Measurements from ENCODE around the gene TACR2.

Gene TACR2

DNA sequence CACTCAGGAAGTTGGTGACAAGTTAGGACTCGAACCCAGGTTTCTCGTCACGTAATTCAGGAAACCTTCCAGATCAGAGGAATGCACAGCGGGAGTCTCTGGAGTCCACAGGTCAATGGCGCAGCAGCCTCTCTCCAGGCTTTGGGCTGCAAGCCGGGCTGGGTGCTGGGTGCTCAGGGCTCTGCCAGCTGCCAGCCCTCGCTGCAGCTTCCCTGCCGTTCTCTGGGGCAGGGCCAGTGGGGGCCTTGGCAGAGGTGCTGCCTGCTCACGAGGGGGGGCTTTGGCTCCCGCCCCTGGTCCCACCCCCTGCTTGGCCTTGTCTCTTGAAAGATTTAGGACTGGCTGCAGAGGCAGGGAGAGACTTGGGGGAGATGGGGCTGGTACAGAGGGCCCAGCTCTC, at the start of gene TACR2:
TACR2 (minus strand) TSS at position 224 of the 400 bp plus-strand sequence. CDS start 595 bp downstream, outside the sequence.
- H3K36me3 Mint-ChIP-seq (ENCODE audit: low read depth) = no peaks in the 10 kb centered on the region
- H3K4me1 Mint-ChIP-seq (ENCODE audit: low read depth) = peaks cover 2% of the 10 kb centered on the region
- DNase-seq (ENCODE audit: low spot score) = no peak
- H3K27ac Mint-ChIP-seq = no peak within 1 kb of the TSS
- no peak within 1 kb of the TSS for H3K4me3 Mint-ChIP-seq
- H3K27me3 Mint-ChIP-seq (ENCODE audit: low read depth) = no peaks in the 10 kb centered on the region
- H3K9me3 Mint-ChIP-seq = no peaks in the 10 kb centered on the region

DNA sequence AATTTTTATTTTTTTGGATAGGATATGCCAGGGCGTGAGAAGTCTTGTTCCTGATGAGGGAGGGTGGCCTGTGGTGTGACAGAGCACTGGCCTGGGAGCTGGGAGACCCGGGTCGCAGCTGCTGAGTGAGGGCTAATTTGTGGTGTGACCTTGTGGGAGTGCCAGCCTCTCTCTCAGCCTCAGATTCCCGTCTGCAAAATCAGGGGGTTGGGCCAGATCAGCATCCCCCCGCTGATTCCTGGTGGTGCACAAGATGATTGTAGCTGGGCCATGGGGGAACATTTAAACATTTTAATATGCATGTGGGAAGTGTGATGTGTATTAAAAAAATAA, 49.4 kb upstream of the TACR2 start:
- H3K27ac Mint-ChIP-seq = no peak overlapping the region
- peaks cover 14% of the 10 kb centered on the region for H3K4me1 Mint-ChIP-seq (ENCODE audit: low read depth)
- no peak overlapping the region for H3K4me3 Mint-ChIP-seq
- no peaks in the 10 kb centered on the region for H3K36me3 Mint-ChIP-seq (ENCODE audit: low read depth)
- peaks cover 14% of the 10 kb centered on the region for H3K27me3 Mint-ChIP-seq (ENCODE audit: low read depth)
- H3K9me3 Mint-ChIP-seq = no peaks in the 10 kb centered on the region
- no peak for DNase-seq (ENCODE audit: low spot score)

DNA sequence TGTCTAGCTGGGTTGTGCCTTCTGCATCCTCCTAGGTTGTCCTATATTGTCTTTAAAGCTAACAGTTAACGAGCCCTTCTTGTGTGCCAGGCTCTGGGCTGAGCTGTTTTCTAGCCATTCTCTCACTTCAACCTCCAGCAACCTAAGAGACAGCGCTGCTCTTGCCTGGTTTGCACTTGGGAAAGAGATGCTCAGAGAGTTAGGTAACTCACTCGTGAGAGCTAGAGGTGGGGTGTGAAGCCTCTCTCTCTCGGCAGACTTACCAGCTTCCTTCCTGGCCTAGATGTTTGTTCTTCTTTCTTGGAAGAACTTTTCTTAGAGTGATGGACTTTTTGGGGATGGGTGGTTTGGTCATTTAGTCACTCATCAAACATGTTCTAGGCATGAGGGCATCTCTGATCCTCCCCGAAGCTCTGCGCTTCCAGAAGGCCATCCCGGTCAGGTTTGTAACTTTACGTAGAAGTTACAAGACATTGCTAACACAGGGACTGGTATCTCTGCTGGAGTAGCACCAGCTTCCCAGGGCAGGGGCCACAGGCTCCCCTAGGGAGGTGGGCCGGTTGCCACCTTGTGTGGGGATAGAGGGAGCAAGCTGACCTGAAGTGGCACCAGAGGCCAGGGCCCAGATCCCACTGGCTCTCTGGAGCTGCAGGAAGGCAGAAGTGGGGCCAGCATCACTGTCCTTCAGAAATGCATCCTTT, 48.9 kb upstream of the TACR2 start:
- H3K4me3 Mint-ChIP-seq = no peak overlapping the region
- H3K4me1 Mint-ChIP-seq (ENCODE audit: low read depth) = peaks cover 14% of the 10 kb centered on the region
- DNase-seq (ENCODE audit: low spot score) = no peak

DNA sequence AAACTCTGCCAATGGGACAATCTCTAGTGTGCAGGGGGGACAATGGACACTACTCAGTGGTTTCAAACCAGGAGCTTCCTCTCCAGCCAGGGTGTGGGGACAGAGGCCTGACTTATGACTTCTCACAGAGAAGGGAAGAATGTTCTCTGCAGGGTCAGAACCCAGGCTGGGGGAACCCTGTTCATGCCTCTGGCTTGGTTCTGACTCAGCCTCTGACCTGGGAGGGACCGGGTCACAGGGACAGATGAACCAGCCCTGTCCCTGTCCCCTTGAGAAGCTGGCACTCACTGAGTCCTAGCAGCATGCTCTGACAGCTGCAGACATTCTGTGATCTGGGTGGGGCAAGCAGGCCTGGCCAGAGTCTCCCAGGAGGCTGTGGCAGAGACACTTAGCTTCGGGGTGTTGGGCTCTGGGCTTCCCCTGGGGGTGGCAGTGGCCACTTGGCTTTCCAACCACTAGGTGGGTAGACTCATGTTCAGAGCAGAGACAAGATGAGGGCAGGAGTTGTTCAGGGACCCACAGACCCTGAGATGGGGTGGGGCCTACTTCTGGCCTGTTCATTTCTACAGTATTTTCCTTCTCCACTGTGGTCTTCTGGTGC, 48.2 kb upstream of the TACR2 start:
- Mint-ChIP-seq H3K36me3 (ENCODE audit: low read depth) (no peaks in the 10 kb centered on the region), H3K27me3 (ENCODE audit: low read depth) (peaks cover 3% of the 10 kb centered on the region), H3K4me1 (ENCODE audit: low read depth) (peaks cover 14% of the 10 kb centered on the region), H3K4me3 (no peak overlapping the region), H3K27ac (peak overlapping the region; percentile 38), H3K9me3 (no peaks in the 10 kb centered on the region)
- no peak for DNase-seq (ENCODE audit: low spot score)

More for the DNA sequence above, 48.9 kb upstream of the TACR2 start:
- Mint-ChIP-seq H3K27me3 (ENCODE audit: low read depth) (peaks cover 9% of the 10 kb centered on the region), H3K27ac (peak overlapping the region; percentile 38), H3K36me3 (ENCODE audit: low read depth) (no peaks in the 10 kb centered on the region), H3K9me3 (no peaks in the 10 kb centered on the region)

DNA sequence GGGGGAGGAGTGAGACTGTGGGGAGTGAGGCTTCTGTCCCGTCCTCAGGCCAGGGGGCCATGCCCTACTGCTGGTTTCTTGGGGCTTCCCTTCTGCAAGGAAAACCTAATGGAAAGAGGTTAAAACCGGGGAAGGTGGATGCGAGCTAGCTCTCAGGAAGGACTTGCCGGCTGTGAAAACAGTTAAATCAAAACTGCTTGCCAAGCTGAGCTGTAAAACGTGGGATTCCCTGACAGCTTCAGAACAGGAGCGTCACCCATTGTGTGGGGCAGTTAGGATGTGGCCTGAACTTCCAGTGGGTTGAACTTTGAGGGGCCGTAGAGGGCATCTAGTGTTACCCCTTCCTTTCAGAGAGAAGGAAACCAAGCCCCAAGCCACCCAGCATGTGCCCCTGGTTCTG, 47.7 kb upstream of the TACR2 start:
- H3K27ac Mint-ChIP-seq = no peak overlapping the region

DNA sequence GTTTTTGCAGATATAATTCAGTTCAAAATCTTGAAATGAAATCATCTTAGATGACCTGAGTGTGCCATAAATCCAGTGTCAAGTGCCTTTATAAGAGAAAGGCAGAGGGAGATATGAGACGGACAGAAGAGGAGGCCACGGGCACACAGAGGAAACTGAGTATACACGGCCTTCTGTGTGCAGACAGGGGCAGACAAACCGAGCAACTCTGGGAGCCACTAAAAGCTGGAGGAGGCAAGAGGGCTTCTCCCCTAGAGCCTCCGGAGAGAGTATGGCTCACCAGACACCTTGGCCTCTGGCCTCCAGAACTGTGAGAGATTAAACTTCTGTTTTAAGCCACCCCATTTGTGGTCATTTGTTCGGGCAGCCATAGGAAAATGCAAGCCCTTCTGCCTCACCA, 47.2 kb upstream of the TACR2 start:
- Mint-ChIP-seq H3K36me3 (ENCODE audit: low read depth) (no peaks in the 10 kb centered on the region), H3K27ac (no peak overlapping the region), H3K27me3 (ENCODE audit: low read depth) (no peaks in the 10 kb centered on the region), H3K4me3 (no peak overlapping the region), H3K4me1 (ENCODE audit: low read depth) (peaks cover 14% of the 10 kb centered on the region), H3K9me3 (no peaks in the 10 kb centered on the region)
- DNase-seq (ENCODE audit: low spot score) = no peak

More for the DNA sequence above, 47.7 kb upstream of the TACR2 start:
- Mint-ChIP-seq H3K9me3 (no peaks in the 10 kb centered on the region), H3K4me3 (no peak overlapping the region), H3K27me3 (ENCODE audit: low read depth) (no peaks in the 10 kb centered on the region), H3K4me1 (ENCODE audit: low read depth) (peaks cover 14% of the 10 kb centered on the region), H3K36me3 (ENCODE audit: low read depth) (no peaks in the 10 kb centered on the region)
- no peak for DNase-seq (ENCODE audit: low spot score)

DNA sequence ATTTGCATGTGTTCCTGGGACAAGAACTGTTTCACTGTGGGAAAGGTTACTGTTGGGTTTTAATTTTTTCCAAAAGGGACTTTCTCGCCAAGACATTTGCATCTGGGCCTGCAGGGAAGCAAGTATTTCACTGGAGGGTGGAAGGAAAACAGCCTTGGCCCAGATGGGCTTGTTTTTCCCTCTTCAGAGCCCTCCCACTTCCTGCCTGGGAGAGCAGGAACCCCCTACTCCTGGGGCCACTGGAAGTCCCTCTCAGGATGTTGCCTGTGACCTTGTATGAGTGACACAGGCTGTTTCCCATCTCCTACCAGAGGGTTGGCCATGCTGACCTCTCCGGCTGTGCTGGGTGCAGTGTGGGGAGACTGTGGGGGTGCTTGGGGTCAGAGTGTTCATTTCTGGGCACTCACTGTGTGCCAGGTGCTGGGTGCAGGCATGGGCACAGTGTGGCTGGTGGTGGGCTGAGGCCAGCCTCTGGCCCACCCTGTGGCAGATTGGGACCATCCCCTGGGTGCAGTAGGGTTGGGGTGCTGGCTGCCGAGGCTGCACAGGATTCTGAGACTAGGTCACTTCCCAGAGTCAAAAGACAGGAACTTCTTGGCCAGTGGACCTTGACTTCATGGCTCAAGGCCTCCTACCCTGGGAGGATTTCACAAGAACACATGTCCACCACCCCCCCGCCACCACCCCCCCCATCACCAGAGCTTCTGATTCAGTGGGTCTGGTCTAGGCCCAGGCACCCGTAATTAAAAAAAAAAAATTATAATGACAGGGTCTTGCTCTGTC, 44.7 kb upstream of the TACR2 start:
- Mint-ChIP-seq H3K4me3 (no peak overlapping the region), H3K4me1 (ENCODE audit: low read depth) (peaks cover 11% of the 10 kb centered on the region), H3K36me3 (ENCODE audit: low read depth) (no peaks in the 10 kb centered on the region), H3K9me3 (no peaks in the 10 kb centered on the region), H3K27me3 (ENCODE audit: low read depth) (no peaks in the 10 kb centered on the region), H3K27ac (no peak overlapping the region)
- DNase-seq (ENCODE audit: low spot score) = no peak

DNA sequence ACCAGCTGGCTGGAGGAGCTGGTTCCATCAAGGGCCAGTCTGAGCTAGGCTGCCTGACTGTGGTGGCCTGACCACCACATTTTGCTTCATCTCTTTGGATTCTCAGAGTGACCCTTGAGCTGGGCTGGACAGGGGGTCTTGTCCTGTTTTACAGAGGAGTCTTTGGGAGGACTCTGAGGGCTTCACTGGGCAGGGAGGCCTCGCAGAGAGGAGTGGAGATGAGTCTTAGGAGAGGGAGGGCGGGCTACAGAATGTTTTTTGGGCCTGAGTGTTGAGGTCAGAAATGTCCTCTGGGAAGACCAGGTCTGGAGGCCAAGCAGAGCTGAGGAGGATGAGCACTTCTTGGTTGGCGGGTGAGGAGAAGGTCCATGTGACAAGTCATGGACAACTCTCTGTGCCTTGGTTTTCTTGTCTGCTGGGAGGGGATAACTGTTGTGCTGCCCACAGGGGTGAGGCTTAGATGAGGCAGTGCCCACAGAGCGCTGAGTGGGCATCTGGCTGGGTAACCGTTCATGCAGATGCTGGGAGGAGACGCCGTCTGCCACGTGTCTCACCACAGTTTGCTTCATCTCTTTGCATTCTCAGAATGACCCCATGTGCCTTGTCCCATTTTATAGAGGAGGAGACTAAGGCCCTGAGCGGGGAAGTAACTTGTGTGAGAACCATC, 44.0 kb upstream of the TACR2 start:
- H3K27me3 Mint-ChIP-seq (ENCODE audit: low read depth) = no peaks in the 10 kb centered on the region
- peak overlapping the region; percentile 15 for H3K27ac Mint-ChIP-seq
- DNase-seq (ENCODE audit: low spot score) = no peak
- no peaks in the 10 kb centered on the region for H3K9me3 Mint-ChIP-seq
- no peaks in the 10 kb centered on the region for H3K36me3 Mint-ChIP-seq (ENCODE audit: low read depth)
- peaks cover 9% of the 10 kb centered on the region for H3K4me1 Mint-ChIP-seq (ENCODE audit: low read depth)
- no peak overlapping the region for H3K4me3 Mint-ChIP-seq

DNA sequence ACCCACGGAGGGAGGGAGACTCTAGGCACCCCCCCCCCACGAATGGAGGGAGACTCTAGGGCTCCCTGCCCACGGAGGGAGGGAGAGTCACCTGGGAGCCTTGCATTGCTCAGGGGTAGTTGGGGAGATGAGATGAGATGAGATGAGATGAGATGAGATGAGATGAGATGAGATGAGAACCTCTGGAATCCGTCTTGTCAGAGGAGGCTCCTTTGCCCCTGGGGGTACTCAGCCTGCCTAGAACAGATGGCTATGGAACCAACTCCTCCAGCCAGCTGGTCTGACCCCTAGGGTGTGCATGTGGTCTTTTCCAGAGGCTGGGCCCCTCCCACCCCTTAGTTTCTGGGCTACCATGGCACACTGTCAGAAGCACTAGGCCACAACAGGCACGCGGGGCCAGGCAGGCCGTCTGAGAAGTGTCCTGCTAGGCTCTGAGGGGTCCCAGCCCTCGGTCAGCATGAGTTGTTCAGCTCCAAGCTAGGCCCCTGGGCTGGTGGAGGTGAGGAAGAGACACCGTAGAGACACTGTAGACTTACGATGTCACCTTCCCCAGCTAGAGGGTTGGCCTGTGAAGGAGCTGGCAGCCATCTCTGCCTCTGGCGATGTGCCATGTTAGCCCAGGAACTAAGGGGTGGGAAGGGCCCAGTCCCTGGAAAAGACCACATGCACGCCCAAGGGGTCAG, 43.3 kb upstream of the TACR2 start:
- Mint-ChIP-seq H3K4me1 (ENCODE audit: low read depth) (peaks cover 2% of the 10 kb centered on the region), H3K27ac (no peak overlapping the region), H3K36me3 (ENCODE audit: low read depth) (no peaks in the 10 kb centered on the region), H3K9me3 (no peaks in the 10 kb centered on the region), H3K4me3 (no peak overlapping the region), H3K27me3 (ENCODE audit: low read depth) (no peaks in the 10 kb centered on the region)
- no peak for DNase-seq (ENCODE audit: low spot score)

DNA sequence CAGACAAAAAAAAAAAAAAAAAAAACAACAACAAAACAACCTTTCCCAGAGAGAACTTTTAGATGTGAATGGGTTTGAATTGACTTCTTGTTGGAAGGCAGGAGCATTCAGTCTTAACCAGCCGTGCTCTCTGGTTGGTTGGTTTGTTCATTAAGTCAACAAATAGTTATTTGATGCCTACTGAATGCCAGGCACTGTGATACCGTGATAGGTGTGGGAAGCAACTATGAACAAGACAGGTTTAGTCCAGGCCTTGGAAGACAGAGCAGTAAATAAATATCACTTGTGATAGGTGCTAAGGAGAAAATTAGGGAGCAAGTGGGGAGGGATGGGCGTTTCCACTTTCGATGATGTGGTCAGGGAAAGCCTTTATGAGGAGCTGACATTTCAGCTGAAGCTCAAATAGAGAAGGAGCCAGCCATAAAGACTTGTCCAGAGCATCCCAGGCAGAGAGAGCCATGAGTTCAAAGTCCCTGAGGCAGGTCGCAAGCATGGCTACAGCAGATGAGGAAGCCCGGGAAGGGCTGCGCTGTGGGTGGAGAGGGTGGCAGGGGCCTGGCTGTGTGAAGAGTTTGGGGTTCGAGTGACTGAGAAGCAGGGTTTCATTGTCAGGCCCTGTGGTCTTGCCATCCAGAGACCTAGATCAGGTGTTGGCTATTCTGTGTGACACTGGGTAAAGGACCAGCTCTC, 42.5 kb upstream of the TACR2 start:
- H3K27me3 Mint-ChIP-seq (ENCODE audit: low read depth) = no peaks in the 10 kb centered on the region
- no peaks in the 10 kb centered on the region for H3K4me1 Mint-ChIP-seq (ENCODE audit: low read depth)
- H3K9me3 Mint-ChIP-seq = no peaks in the 10 kb centered on the region
- no peaks in the 10 kb centered on the region for H3K36me3 Mint-ChIP-seq (ENCODE audit: low read depth)
- no peak overlapping the region for H3K4me3 Mint-ChIP-seq
- DNase-seq (ENCODE audit: low spot score) = no peak
- no peak overlapping the region for H3K27ac Mint-ChIP-seq

DNA sequence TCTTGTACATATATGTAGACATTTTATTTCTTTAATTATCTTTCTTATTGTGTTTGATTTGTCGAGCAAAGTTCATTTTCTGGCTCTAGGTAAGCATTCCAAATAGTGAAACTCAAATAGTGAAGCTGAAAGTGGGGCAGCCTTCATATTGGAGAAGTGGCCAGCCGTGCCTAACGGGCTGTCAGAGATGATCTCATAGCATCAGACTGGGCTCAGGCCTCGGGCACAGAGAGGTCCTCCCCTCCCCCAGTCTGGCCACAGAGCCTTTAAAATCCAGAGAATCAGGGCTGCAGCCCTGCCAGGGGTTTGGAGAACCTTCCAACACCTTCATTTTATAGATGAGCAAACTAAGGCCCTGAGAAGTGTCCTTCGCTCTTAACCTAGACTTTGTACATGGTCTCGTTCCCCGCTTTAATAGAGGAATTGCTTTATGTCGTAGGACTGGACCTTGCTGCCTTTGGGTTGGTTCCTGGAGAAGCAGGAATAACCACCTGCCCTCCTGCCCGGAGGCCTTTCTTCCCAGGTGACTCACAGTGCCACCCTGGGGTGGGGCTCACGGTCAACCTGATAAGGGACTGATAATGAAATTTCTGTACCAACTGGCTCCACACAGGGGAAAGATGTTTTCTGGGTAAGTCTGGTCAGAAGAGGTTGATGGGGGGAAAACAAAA, 41.8 kb upstream of the TACR2 start:
- Mint-ChIP-seq H3K9me3 (no peaks in the 10 kb centered on the region), H3K4me3 (no peak overlapping the region), H3K4me1 (ENCODE audit: low read depth) (no peaks in the 10 kb centered on the region), H3K27ac (no peak overlapping the region), H3K36me3 (ENCODE audit: low read depth) (no peaks in the 10 kb centered on the region), H3K27me3 (ENCODE audit: low read depth) (no peaks in the 10 kb centered on the region)
- DNase-seq (ENCODE audit: low spot score) = no peak

DNA sequence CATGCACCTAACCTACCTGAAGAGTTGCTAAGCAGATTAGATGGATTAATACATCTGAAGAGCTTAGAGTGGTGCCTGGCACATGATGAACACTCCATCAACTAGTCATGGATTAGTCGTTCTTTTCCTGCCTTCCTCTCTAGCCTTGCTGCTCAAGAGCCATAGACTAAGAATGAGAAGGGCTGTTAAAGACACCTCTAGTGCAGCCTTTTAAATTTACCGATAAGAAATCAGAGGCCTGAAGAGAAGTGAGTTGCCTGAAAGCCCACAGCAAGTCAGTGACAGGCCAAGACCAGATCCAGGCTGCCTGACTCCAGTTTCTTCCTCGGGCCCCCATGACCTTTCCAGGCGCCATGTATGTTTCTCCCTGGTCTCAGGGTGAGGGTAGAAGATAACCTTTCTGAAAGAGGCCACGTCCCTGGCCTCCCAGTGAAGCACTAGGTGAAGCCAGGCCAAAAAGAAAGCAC, 41.1 kb upstream of the TACR2 start:
- DNase-seq (ENCODE audit: low spot score) = no peak
- Mint-ChIP-seq H3K4me1 (ENCODE audit: low read depth) (no peaks in the 10 kb centered on the region), H3K9me3 (no peaks in the 10 kb centered on the region), H3K27me3 (ENCODE audit: low read depth) (peaks cover 2% of the 10 kb centered on the region), H3K27ac (no peak overlapping the region), H3K36me3 (ENCODE audit: low read depth) (no peaks in the 10 kb centered on the region), H3K4me3 (no peak overlapping the region)
